Measurements from ENCODE around the gene FAM124B. TPM values are rescaled to one million over a fixed set of nuclear protein-coding genes. Genes with fewer than 3 reads are reported as not detected.

Gene FAM124B
- total and polyA plus RNA-seq, 2 experiments from 2014 or later: 0.17 TPM; not detected in 1

GRCh38 chr2:224428787-224429440, 27.0 kb upstream of the FAM124B start:
- H4K20me1 ChIP-seq (ENCODE audit: insufficient read depth, poor library complexity, severe bottlenecking): no peaks in the 10 kb centered on the region
- TF ChIP-seq EZH2phosphoT487 (IDR thresholded peaks at IDR 0.05; ENCODE audit: low read depth, severe bottlenecking, unreplicated experiment) (no peak), EZH2 (IDR thresholded peaks at IDR 0.05; ENCODE audit: borderline replicate concordance) (no peak)
- TF ChIP-seq, protein P1, sequence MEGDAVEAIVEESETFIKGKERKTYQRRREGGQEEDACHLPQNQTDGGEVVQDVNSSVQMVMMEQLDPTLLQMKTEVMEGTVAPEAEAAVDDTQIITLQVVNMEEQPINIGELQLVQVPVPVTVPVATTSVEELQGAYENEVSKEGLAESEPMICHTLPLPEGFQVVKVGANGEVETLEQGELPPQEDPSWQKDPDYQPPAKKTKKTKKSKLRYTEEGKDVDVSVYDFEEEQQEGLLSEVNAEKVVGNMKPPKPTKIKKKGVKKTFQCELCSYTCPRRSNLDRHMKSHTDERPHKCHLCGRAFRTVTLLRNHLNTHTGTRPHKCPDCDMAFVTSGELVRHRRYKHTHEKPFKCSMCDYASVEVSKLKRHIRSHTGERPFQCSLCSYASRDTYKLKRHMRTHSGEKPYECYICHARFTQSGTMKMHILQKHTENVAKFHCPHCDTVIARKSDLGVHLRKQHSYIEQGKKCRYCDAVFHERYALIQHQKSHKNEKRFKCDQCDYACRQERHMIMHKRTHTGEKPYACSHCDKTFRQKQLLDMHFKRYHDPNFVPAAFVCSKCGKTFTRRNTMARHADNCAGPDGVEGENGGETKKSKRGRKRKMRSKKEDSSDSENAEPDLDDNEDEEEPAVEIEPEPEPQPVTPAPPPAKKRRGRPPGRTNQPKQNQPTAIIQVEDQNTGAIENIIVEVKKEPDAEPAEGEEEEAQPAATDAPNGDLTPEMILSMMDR (IDR thresholded peaks at IDR 0.05; ENCODE audit: poor library complexity): no peak
- H2AFZ ChIP-seq: no peak overlapping the region
- no peak overlapping the region for H3K4me2 ChIP-seq
- H3K79me2 ChIP-seq: no peaks in the 10 kb centered on the region
- peaks cover 6% of the 10 kb centered on the region for H3K4me1 ChIP-seq (ENCODE audit: insufficient read depth)
- no peaks in the 10 kb centered on the region for H3K9me3 ChIP-seq (ENCODE audit: low read depth)
- H3K27ac ChIP-seq: no peak overlapping the region
- no peaks in the 10 kb centered on the region for H3K36me3 ChIP-seq (replicated peaks; ENCODE audit: insufficient read depth, low read depth)
- H3K9me2 ChIP-seq (replicated peaks; ENCODE audit: insufficient read depth): no peaks in the 10 kb centered on the region
- DNase-seq (ENCODE audit: low spot score): no peak
- no peaks in the 10 kb centered on the region for H3K27me3 ChIP-seq
- 92% methylated on average over 3 of the region's 3 CpGs for WGBS (ENCODE audit: low lambda C conversion rate, missing lambda C conversion rate)
- no peak overlapping the region for H3K4me3 ChIP-seq

DNA sequence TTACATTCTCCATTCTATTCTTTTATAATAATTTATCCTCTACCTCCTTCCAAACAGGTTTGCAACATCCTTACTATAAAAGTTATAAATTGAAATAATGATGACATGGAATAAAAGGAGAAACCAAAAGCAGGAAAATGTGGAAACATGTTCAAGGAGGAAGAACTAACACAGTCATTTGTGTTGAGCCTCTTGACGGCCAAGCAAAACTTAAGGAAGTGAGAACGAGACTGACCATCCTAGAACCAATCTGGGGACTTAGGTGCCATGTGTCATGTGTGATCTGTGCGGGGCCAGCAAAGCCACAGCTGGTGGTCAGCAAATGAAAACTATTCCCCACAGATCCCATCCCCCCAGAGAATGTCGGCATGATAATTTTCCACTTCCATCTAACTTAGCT, 25.6 kb upstream of the FAM124B start:
- Histone ChIP-seq H3K4me1 (ENCODE audit: insufficient read depth) (no peaks in the 10 kb centered on the region), H2AFZ (no peak overlapping the region), H3K9me3 (ENCODE audit: low read depth) (no peaks in the 10 kb centered on the region), H3K36me3 (replicated peaks; ENCODE audit: insufficient read depth, low read depth) (no peaks in the 10 kb centered on the region), H3K9me2 (replicated peaks; ENCODE audit: insufficient read depth) (no peaks in the 10 kb centered on the region), H3K4me2 (no peak overlapping the region), H3K4me3 (no peak overlapping the region), H3K27ac (no peak overlapping the region), H3K79me2 (no peaks in the 10 kb centered on the region), H4K20me1 (ENCODE audit: insufficient read depth, poor library complexity, severe bottlenecking) (no peaks in the 10 kb centered on the region), H3K27me3 (no peaks in the 10 kb centered on the region)
- TF ChIP-seq EZH2phosphoT487 (IDR thresholded peaks at IDR 0.05; ENCODE audit: low read depth, severe bottlenecking, unreplicated experiment): no peak
- TF ChIP-seq, protein P1 (IDR thresholded peaks at IDR 0.05; ENCODE audit: poor library complexity): no peak
- no peak for TF ChIP-seq EZH2 (IDR thresholded peaks at IDR 0.05; ENCODE audit: borderline replicate concordance)
- 84% methylated on average over 4 of the region's 4 CpGs for WGBS (ENCODE audit: low lambda C conversion rate, missing lambda C conversion rate)
- DNase-seq (ENCODE audit: low spot score): no peak

DNA sequence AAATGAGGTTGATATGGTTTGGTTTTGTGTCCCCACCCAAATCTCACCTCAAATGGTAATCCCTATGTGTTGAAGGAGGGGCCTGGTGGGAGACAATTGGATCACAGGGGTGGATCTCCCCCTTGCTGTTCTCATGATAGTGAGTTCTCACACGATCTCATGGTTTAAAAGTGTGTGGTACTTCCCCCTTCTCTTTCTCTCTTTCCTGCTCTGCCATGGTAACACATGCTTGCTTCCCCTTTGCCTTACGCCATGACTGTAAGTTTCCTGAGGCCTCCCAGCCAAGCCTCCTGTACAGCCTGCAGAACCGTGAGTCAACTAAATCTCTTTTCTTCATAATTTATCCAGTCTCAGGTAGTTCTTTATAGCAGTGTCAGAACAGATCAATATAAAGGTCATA, 24.7 kb upstream of the FAM124B start:
- Histone ChIP-seq H2AFZ (no peak overlapping the region), H3K36me3 (replicated peaks; ENCODE audit: insufficient read depth, low read depth) (no peaks in the 10 kb centered on the region), H3K27me3 (no peaks in the 10 kb centered on the region), H3K79me2 (no peaks in the 10 kb centered on the region), H3K4me3 (no peak overlapping the region), H3K4me2 (no peak overlapping the region), H3K27ac (no peak overlapping the region), H3K9me2 (replicated peaks; ENCODE audit: insufficient read depth) (no peaks in the 10 kb centered on the region), H3K4me1 (ENCODE audit: insufficient read depth) (no peaks in the 10 kb centered on the region), H3K9me3 (ENCODE audit: low read depth) (no peaks in the 10 kb centered on the region), H4K20me1 (ENCODE audit: insufficient read depth, poor library complexity, severe bottlenecking) (no peaks in the 10 kb centered on the region)
- no peak for DNase-seq (ENCODE audit: low spot score)
- TF ChIP-seq EZH2phosphoT487 (IDR thresholded peaks at IDR 0.05; ENCODE audit: low read depth, severe bottlenecking, unreplicated experiment) (no peak), EZH2 (IDR thresholded peaks at IDR 0.05; ENCODE audit: borderline replicate concordance) (no peak)
- TF ChIP-seq, protein P1 (IDR thresholded peaks at IDR 0.05; ENCODE audit: poor library complexity): no peak
- 70% methylated on average over 3 of the region's 3 CpGs for WGBS (ENCODE audit: low lambda C conversion rate, missing lambda C conversion rate)
